ENCODE results near the gene GP9. TPM values are rescaled to one million over a fixed set of nuclear protein-coding genes. Genes with fewer than 3 reads are reported as not detected.

GP9 gene
- total and polyA plus RNA-seq, 2 donors (not counting 1 experiment from before 2014, with no cell fraction given), result not detected

Other genes starting within 250 kb of the GP9 start
- gene ACAD9, start 181.2 kb upstream of the GP9 start, total RNA-seq, result 57.6 and 71.8 TPM in 2 replicates
- gene ACAD9, start 181.2 kb upstream of the GP9 start, polyA plus RNA-seq, result 32.8 and 33.6 TPM in 2 replicates
- not detected in 2 replicates for gene CFAP92, start 66.7 kb upstream of the GP9 start, total RNA-seq
- gene CFAP92, start 66.7 kb upstream of the GP9 start, polyA plus RNA-seq, result not detected in 2 replicates
- gene EFCC1, start 59.5 kb upstream of the GP9 start, total RNA-seq, result not detected in 2 replicates
- gene EFCC1, start 59.5 kb upstream of the GP9 start, polyA plus RNA-seq, result 0.06 TPM in 1 of 2 replicates, not detected in the other
- 14.3 and 15.9 TPM in 2 replicates for gene RAB43, start 61.0 kb downstream of the GP9 start, total RNA-seq
- gene RAB43, start 61.0 kb downstream of the GP9 start, polyA plus RNA-seq, result 7.6 and 9.6 TPM in 2 replicates
- gene ISY1, start 100.3 kb downstream of the GP9 start, total RNA-seq, result 42.2 and 49.6 TPM in 2 replicates
- 20.1 and 26.4 TPM in 2 replicates for gene ISY1, start 100.3 kb downstream of the GP9 start, polyA plus RNA-seq
- 294 and 304 TPM in 2 replicates for gene CNBP, start 123.1 kb downstream of the GP9 start, total RNA-seq
- gene CNBP, start 123.1 kb downstream of the GP9 start, polyA plus RNA-seq, result 167 and 192 TPM in 2 replicates
- 85.9 and 87.6 TPM in 2 replicates for gene COPG1, start 188.8 kb downstream of the GP9 start, total RNA-seq
- gene COPG1, start 188.8 kb downstream of the GP9 start, polyA plus RNA-seq, result 48.9 and 56.0 TPM in 2 replicates
- 22.1 and 22.5 TPM in 2 replicates for gene HMCES, start 218.1 kb downstream of the GP9 start, total RNA-seq
- 35.6 and 67.9 TPM in 2 replicates for gene HMCES, start 218.1 kb downstream of the GP9 start, polyA plus RNA-seq

Measured in B cell (primary cell).